CMK (cell line): ENCODE data around the gene PSMG4.

ENCODE experiments used
- DNase-seq: peaks from one replicate; pipeline ENCODE4 v3.0.0-alpha.2; 2010; ENCODE audit warnings: low read depth

Gene PSMG4

DNA sequence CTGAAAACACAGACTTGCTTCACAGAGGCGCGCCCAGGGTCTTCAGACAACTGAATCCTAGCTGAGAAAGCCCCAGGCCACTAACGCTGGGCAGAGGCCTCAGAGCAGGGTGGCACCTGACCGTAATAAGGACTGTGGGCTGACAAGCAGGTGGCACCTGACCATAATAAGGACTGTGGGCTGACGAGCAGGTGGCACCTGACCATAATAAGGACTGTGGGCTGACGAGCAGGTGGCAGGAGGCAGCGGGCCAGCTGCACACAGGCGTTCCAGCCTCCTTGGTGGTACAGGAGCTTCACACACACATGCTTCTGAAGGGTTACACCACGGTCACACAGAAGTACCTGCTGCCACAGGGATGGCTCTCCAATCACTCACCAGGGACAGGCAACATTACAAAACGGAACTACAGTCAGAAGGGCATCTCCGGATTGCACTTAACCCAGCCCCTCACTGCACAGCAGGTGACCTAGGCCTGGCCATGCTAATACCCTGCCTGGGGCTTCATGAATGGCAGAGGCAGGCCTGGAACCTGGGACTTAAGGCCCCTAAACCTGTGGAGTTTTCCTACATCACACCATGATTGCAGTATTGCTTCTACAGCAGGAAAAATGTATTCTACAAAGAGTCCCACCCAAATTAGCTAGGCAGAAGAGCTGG lies 50.8 kb downstream of the PSMG4 start:
- DNase-seq, result no peak

- no peak for DNase-seq
These were observed 51.3 kb downstream of the PSMG4 start for GRCh38 chr6:3310051-3310448.

GRCh38 chr6:3310703-3311102 lies 52.0 kb downstream of the PSMG4 start:
- no peak for DNase-seq

GRCh38 chr6:3311826-3312225 lies 53.1 kb downstream of the PSMG4 start:
- no peak for DNase-seq

DNA sequence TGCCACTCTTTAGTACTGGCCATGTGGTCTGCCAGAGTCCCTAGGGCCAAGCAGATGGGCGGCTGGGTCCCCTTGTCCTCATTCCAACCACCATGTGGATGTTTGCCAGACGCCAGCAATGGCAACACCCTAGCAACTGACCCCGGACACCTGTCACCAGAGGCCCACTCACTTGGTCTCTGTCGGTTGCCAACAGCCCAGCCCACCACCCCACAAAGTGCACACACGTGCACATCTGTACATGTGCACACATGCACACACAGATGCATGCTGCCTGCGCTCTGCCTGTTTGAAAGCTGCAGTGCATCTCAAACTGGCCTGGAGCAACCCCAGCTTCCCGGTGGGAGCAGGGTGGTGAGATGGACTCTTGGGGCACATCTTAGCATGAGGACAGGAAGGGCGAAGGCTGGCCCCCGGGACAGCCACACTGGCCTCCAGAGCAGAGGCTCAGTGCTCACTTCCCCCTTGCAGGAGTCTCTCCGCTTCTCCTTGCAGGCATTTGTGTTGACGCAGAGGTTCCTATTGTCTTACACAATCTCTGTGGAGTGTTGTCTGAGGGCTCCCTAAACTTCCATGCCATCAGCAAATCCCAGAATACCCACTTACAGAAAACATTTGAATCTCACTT lies 54.0 kb downstream of the PSMG4 start:
- no peak for DNase-seq

- no peak for DNase-seq
These were observed 55.4 kb downstream of the PSMG4 start for GRCh38 chr6:3314176-3314575.

DNA sequence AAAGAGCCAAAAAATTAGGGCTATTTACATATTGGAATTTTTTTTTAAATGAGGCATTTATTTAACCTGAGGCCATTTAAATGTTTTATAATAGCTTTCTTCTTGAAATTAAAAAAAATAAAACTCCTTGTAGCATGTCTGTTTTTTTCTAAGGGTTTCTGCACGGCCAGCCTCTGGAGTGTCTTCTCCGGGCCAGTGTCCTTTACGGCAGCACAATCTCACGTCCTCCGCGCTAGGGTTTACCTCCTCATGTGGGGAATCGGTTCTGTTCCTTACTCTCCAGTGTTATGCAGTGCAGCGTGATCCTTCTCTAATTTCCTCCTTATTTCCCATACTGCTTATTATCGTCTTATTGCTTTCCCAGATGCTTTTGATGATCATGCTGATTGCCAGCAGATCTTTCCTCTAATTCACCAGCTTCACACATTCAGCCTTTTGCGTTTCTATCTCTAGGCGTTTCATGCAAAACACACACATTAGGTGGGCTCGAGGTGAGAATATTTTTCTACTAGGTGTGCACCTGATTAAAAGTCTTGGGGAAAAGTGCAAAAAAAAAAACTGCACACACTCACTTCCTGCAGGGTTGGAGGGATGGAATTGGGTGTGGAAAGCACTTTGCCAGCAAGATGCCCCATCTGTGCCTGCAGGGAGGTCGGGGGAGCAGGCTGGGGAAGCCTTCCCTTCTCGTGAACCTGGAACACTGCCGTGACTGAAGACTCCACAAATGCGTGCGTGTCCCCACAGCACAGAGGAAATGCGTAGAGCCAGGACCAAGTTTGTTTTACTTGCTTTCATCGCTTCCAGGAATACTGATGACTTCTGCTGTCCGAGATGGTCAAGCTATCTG lies 56.1 kb downstream of the PSMG4 start:
- DNase-seq, result no peak

DNA sequence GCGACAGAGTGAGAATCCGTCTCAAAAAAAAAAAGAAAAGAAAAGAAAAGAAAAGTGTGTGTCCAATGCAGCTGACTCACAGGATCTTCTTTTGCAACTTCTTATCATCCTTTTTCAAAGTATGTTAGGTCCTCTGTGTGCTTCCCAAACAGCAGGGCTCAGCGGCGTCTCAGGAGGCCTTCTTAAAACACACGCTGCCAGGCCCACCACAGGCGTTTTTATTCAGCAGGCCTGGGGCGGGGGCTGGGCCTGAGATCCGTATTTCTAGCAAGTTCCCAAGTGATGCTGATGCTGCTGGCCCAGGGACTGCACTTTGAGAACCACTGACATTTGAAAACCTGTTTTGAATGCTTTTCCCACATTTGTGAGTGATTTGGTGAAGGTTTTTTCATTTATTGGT lies 57.1 kb downstream of the PSMG4 start:
- DNase-seq, result no peak

DNA sequence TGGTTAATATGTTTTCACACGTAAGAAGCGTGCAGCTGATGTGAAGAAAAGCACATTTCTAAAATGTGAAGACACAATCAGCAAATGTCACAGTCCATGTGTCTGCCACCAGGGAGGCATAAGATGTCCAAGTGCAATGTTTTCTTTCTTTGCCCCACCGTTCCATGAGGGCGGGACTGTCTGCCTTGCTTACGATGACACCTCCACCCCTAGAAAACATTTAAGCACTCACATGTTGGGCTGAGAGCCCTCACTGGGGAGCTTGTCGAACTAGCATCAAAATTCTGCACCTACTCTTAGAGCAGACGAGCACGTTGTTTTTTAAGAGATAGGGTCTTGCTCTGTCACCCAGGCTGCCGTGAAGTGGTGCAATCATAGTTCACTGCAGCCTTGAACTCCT lies 57.6 kb downstream of the PSMG4 start:
- no peak for DNase-seq

GRCh38 chr6:3316818-3317217 lies 58.1 kb downstream of the PSMG4 start:
- no peak for DNase-seq
